Panc1 (cell line): ENCODE data around the gene TP53AIP1. TPM values are rescaled to one million over a fixed set of nuclear protein-coding genes. Genes with fewer than 3 reads are reported as not detected.

ENCODE experiments used
- ATAC-seq: fragments of 200-7000 bp; cut with Tn5 transposase; 2 replicates; pipeline ENCODE4 v1.9.1; 2020; ENCODE audit warnings: mild to moderate bottlenecking, moderate library complexity
- BruUV-seq: library from RNA; stranded (reverse); fragments of 400-500 nt; replicated peaks from 2 replicates; lab custom pipeline; 2021; lab: Mats Ljungman, UMichigan
- CTCF ChIA-PET: fragments of 300-600 bp; sonication (Branson Sonifier 250); formaldehyde crosslinking; loops from one replicate; lab custom pipeline; 2022; ENCODE audit warnings: antibody characterized with exemption; lab: Charles Lee
- POLR2A ChIA-PET: fragments of 300-600 bp; sonication (Branson Sonifier 250); formaldehyde crosslinking; loops from one replicate; lab custom pipeline; 2022; ENCODE audit warnings: antibody characterized with exemption; lab: Charles Lee
- DNase-seq: peaks from one replicate; pipeline ENCODE4 v3.0.0-alpha.2; 2010; ENCODE audit warnings: low read depth, low spot score
- H3K27ac ChIP-seq: 2 replicates; pipeline ENCODE4 v1.5.1; 2011; ENCODE audit warnings: mild to moderate bottlenecking, low read length, inconsistent platforms
- H3K27me3 ChIP-seq: fragments of 200-500 bp; sonication (Bioruptor generic); 2 replicates; pipeline ENCODE4 v1.6.0; 2014; ENCODE audit warnings: low read length, inconsistent platforms; ENCODE audit not compliant: control insufficient read depth, insufficient read depth
- H3K36me3 ChIP-seq: fragments of 200-500 bp; sonication (Bioruptor generic); 2 replicates; pipeline ENCODE4 v1.5.1; 2014; ENCODE audit warnings: inconsistent platforms, mild to moderate bottlenecking, low read length, moderate library complexity; ENCODE audit not compliant: control insufficient read depth, insufficient read depth
- H3K4me1 ChIP-seq: 2 replicates; pipeline ENCODE4 v1.5.1; 2011; ENCODE audit warnings: inconsistent platforms, mild to moderate bottlenecking, low read length, moderate library complexity; ENCODE audit not compliant: control insufficient read depth, insufficient read depth
- H3K4me3 ChIP-seq, 2 experiments: 2 replicates each; pipeline ENCODE4 v1.5.1; 2011 to 2012; ENCODE audit warnings: low read depth in 2 of 2, low read length in 2 of 2, mild to moderate bottlenecking in 2 of 2, inconsistent platforms in 1 of 2, moderate library complexity in 1 of 2
- H3K9me3 ChIP-seq: fragments of 200-500 bp; sonication (Bioruptor generic); 2 replicates; pipeline ENCODE4 v1.5.1; 2014; ENCODE audit warnings: low read depth, mild to moderate bottlenecking, inconsistent platforms, low read length, moderate library complexity; ENCODE audit not compliant: control insufficient read depth, insufficient read depth
- POLR2AphosphoS5 ChIP-seq: IDR thresholded peaks from 2 replicates; pipeline ENCODE4 v1.6.1; 2012; ENCODE audit warnings: mild to moderate bottlenecking, low read depth, low read length, moderate library complexity
- REST ChIP-seq, 2 experiments: IDR thresholded peaks; 2 replicates each; pipeline ENCODE4 v1.6.1; 2011 to 2012; ENCODE audit warnings: low read depth in 2 of 2, control low read depth in 1 of 2, low read length in 1 of 2, mild to moderate bottlenecking in 1 of 2, moderate library complexity in 1 of 2; ENCODE audit not compliant: insufficient read depth in 1 of 2
- SIN3A ChIP-seq: IDR thresholded peaks from 2 replicates; pipeline ENCODE4 v1.6.1; 2012; ENCODE audit warnings: low read depth, mild to moderate bottlenecking, low read length, moderate library complexity, borderline replicate concordance; ENCODE audit not compliant: insufficient read depth
- TCF7L2 ChIP-seq: IDR thresholded peaks from 2 replicates; pipeline ENCODE4 v1.6.1; 2011; ENCODE audit warnings: mild to moderate bottlenecking, low read depth, low read length, inconsistent platforms
- in situ Hi-C: cut with HindIII; loops from 2 replicates; pipeline ENCODE4 v1.10.0; 2016; ENCODE audit warnings: low sequenced_read_pairs, low pct_unique_long_range_greater_than_20kb
- intact Hi-C: fragments of 100-400 bp; cut with micrococcal nuclease; formaldehyde crosslinking; loops from one replicate; pipeline ENCODE4 v1.10.0; 2022; ENCODE audit not compliant: unreplicated experiment
- total RNA-seq: library from RNA; stranded (reverse); gene quantifications from one replicate; pipeline ENCODE4 v1.2.1, GENCODE V29; 2021; ENCODE audit not compliant: unreplicated experiment
- TF ChIP-seq, protein P1 (sequence below): fragments of 450-650 bp; IDR thresholded peaks from 2 replicates; pipeline ENCODE4 v1.5.1; 2017; ENCODE audit warnings: mild to moderate bottlenecking

TP53AIP1 gene
- total RNA-seq, 1 experiment from 2014 or later, result 0.08 TPM

- Histone ChIP-seq H3K9me3 (no peaks in the 10 kb centered on the region), H3K27me3 (no peaks in the 10 kb centered on the region), H3K4me1 (no peaks in the 10 kb centered on the region), H3K4me3 (no peak overlapping the region), H3K27ac (no peak overlapping the region), H3K36me3 (no peaks in the 10 kb centered on the region)
- ChIA-PET POLR2A (no interaction called here), CTCF (no interaction called here)
- no peak for DNase-seq
- ATAC-seq, result no peak
- in situ Hi-C loops, result no loop called here
- intact Hi-C loops, result no loop called here
- no peak for TF ChIP-seq REST (IDR thresholded peaks at IDR 0.05; ENCODE audit: insufficient read depth in 1 of 2, low read depth in 2 of 2, low read length in 1 of 2)
- no peak for TF ChIP-seq POLR2AphosphoS5
- no peak for TF ChIP-seq SIN3A
- no peak for TF ChIP-seq TCF7L2
- TF ChIP-seq, protein P1, sequence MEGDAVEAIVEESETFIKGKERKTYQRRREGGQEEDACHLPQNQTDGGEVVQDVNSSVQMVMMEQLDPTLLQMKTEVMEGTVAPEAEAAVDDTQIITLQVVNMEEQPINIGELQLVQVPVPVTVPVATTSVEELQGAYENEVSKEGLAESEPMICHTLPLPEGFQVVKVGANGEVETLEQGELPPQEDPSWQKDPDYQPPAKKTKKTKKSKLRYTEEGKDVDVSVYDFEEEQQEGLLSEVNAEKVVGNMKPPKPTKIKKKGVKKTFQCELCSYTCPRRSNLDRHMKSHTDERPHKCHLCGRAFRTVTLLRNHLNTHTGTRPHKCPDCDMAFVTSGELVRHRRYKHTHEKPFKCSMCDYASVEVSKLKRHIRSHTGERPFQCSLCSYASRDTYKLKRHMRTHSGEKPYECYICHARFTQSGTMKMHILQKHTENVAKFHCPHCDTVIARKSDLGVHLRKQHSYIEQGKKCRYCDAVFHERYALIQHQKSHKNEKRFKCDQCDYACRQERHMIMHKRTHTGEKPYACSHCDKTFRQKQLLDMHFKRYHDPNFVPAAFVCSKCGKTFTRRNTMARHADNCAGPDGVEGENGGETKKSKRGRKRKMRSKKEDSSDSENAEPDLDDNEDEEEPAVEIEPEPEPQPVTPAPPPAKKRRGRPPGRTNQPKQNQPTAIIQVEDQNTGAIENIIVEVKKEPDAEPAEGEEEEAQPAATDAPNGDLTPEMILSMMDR, result no peak
- no TSS peak for BruUV-seq
Observed at GRCh38 chr11:128933481-128934178, 9.0 kb downstream of the TP53AIP1 start.

DNA sequence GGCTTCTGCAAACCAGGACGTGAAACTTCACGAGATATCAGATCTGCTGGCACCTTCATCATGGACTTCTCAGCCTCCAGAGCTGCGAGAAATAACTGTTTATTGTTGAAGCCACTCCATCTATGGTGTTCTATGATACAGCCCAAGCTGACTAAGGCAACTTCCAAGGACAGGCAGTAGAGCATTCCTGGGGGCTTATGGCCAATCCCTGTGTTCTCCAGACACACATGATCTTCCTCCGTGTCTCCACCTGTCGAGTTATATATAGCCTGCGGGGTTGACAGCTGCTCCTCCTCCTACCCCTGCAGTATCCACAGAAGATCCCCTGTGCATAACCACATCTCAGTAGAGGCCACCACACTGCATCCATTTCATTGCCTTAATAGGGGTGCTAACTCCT lies 11.0 kb downstream of the TP53AIP1 start:
- ChIA-PET POLR2A (no interaction called here), CTCF (no interaction called here)
- H3K27ac ChIP-seq, result no peak overlapping the region
- no peaks in the 10 kb centered on the region for H3K4me1 ChIP-seq
- intact Hi-C loops (no loop called here), in situ Hi-C loops (no loop called here)
- H3K27me3 ChIP-seq, result no peaks in the 10 kb centered on the region
- DNase-seq, result no peak
- no peak for ATAC-seq
- H3K4me3 ChIP-seq, result no peak overlapping the region
- BruUV-seq, result no TSS peak
- TF ChIP-seq REST (IDR thresholded peaks at IDR 0.05; ENCODE audit: insufficient read depth in 1 of 2, low read depth in 2 of 2, low read length in 1 of 2), result no peak
- no peak for TF ChIP-seq TCF7L2
- TF ChIP-seq SIN3A, result no peak
- no peak for TF ChIP-seq POLR2AphosphoS5
- TF ChIP-seq, protein P1, result no peak
- no peaks in the 10 kb centered on the region for H3K36me3 ChIP-seq
- H3K9me3 ChIP-seq, result no peaks in the 10 kb centered on the region
